Right lobe of liver (tissue), 6 donors: ENCODE data around the gene TRAPPC4. TPM values are rescaled to one million over a fixed set of nuclear protein-coding genes. Genes with fewer than 3 reads are reported as not detected.
A peak's percentile ranks its signal among the peaks of the same experiment; 100 is the strongest.
"Not testable (repeated sequence)": the region's sequence is repeated elsewhere in the genome, so short reads cannot be mapped to it uniquely, and the experiment has no call there.

Source experiments
- ATAC-seq, 4 donors: fragments of 200-7000 bp; cut with Tn5 transposase; one replicate each; pipeline ENCODE4 v1.9.1; 2020; ENCODE audit warnings: mild to moderate bottlenecking in 4 of 4, moderate library complexity in 4 of 4
- DNase-seq, 3 donors: peaks; one replicate each; pipeline ENCODE4 v3.0.0-alpha.2; 2020
- H3K27ac ChIP-seq, 3 donors: fragments of 200-600 bp; one replicate each; pipeline ENCODE4 v1.8.0; 2022
- H3K27me3 ChIP-seq, 2 donors: fragments of 200-600 bp; one replicate each; pipeline ENCODE4 v1.8.0; 2022
- H3K36me3 ChIP-seq, 4 donors: fragments of 200-600 bp; sonication (generic) in 1 of 4; one replicate each; pipeline versions ENCODE4 v1.5.1 to v1.8.0; 2017 to 2022; ENCODE audit warnings: control low read depth in 1 of 4
- H3K4me1 ChIP-seq, 4 donors: fragments of 200-600 bp; sonication (generic) in 1 of 4; one replicate each; pipeline versions ENCODE4 v1.5.1 to v1.8.0; 2017 to 2022; ENCODE audit warnings: control low read depth in 1 of 4
- H3K4me3 ChIP-seq, 3 donors: fragments of 200-600 bp; one replicate each; pipeline ENCODE4 v1.8.0; 2022
- H3K9me3 ChIP-seq, 4 donors: fragments of 200-600 bp; sonication (generic) in 1 of 4; one replicate each; pipeline versions ENCODE4 v1.5.1 to v1.8.0; 2017 to 2022; ENCODE audit warnings: control low read depth in 1 of 4
- POLR2A ChIP-seq: fragments of 450-650 bp; IDR thresholded peaks from one replicate; pipeline ENCODE4 v1.6.1; 2017; ENCODE audit warnings: antibody characterized with exemption, mild to moderate bottlenecking
- WGBS: methylation state at CpG from one replicate; pipeline ENCODE4 v1.1.6; 2018; ENCODE audit warnings: low coverage, low lambda C conversion rate; ENCODE audit not compliant: insufficient coverage; ENCODE audit errors: missing lambda C conversion rate; 5-methylcytosine and 5-hydroxymethylcytosine counted together
- intact Hi-C, 2 donors: fragments of 100-400 bp; cut with DNase I; formaldehyde crosslinking; loops; one replicate each; pipeline versions ENCODE4 v1.11.2 to v1.14.1; 2022
- total RNA-seq, 6 experiments: library from RNA; depleted of rRNA in 2 of 6; stranded (reverse); fragments of >200 nt in 2 of 6; fragmentation: NEBNext Ultra II Directional in 3 of 6; extraction: Animal tissue kit (Norgen Biotek cat#: 25700) in 3 of 6; gene quantifications; one replicate each; pipeline versions ENCODE4 v1.1.0 to v1.2.4, GENCODE V29; 2016 to 2023
- TF ChIP-seq, protein P1 (sequence below), 4 donors: fragments of 200-600 bp in 3 of 4; fragments of 450-650 bp in 1 of 4; IDR thresholded peaks; one replicate each; pipeline versions ENCODE4 v1.5.1 to v1.8.0; 2016 to 2022; ENCODE audit warnings: antibody characterized with exemption in 4 of 4, mild to moderate bottlenecking in 2 of 4
- donor health status: DM: no; HTN: yes; CAD: no.
- donor health status: DM: no; HTN: no; CAD: no.
- donor health status: DM: no; HTN: no; CAD: no.
- donor health status: DM: no; HTN: yes; CAD: no.
- donor health status: DM: no; HTN: yes; CAD: no.

The TRAPPC4 gene
- total RNA-seq, 6 experiments from 2014 or later: 17.2 to 46.3 (median 33.4) TPM

DNA sequence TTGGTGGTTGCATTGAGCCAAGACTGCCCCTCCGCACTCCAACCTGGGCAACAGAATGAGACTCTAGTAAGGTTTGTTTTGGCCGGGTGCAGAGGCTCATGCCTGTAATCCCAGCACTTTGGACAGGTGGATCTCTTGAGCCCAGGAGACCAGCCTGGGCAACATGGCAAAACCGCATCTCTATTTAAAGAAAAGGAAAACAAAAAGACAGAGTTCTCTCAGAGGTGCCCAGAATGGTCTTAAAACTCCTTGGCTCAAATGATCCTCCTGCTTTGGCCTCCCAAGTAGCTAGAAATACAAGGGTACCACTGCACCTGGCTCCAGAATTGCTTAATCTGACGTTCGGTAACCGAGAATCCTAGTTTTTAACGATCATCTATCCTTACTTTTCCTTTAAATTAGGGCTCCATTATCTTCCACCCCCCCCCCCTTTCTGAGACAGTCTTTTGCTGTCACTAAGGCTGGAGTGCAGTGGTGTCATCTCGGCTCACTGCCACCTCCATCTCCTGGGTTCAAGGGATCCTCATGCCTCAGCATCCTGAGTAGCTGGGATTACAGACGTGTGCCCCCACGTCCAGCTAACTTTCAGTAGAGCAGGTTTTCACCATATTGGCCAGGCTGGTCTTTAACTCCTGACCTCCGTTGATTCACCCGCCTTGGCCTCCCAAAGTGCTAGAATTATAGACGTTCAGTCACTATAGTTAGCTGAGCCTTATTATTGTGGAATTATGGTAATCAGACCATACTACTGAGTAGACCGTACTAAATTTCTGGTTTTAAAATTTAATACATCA, 2.2 kb upstream of the TRAPPC4 start:
- intact Hi-C loops: no loop called here
- ATAC-seq (no peak), DNase-seq (no peak)
- TF ChIP-seq POLR2A: no peak
- TF ChIP-seq, protein P1, sequence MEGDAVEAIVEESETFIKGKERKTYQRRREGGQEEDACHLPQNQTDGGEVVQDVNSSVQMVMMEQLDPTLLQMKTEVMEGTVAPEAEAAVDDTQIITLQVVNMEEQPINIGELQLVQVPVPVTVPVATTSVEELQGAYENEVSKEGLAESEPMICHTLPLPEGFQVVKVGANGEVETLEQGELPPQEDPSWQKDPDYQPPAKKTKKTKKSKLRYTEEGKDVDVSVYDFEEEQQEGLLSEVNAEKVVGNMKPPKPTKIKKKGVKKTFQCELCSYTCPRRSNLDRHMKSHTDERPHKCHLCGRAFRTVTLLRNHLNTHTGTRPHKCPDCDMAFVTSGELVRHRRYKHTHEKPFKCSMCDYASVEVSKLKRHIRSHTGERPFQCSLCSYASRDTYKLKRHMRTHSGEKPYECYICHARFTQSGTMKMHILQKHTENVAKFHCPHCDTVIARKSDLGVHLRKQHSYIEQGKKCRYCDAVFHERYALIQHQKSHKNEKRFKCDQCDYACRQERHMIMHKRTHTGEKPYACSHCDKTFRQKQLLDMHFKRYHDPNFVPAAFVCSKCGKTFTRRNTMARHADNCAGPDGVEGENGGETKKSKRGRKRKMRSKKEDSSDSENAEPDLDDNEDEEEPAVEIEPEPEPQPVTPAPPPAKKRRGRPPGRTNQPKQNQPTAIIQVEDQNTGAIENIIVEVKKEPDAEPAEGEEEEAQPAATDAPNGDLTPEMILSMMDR (IDR thresholded peaks at IDR 0.05): no peak
- peaks cover 0 to 32% (median 14%) of the 10 kb centered on the region in 4 donors for H3K4me1 ChIP-seq
- H3K27ac ChIP-seq: no peak overlapping the region
- peaks cover 0 to 46% (median 15%) of the 10 kb centered on the region in 4 donors for H3K36me3 ChIP-seq
- H3K9me3 ChIP-seq: no peaks in the 10 kb centered on the region
- peak overlapping the region in 1 of 3 donors; percentile 90 for H3K4me3 ChIP-seq
- H3K27me3 ChIP-seq: no peaks in the 10 kb centered on the region
- WGBS: 57% methylated on average over 12 of the region's 14 CpGs

DNA sequence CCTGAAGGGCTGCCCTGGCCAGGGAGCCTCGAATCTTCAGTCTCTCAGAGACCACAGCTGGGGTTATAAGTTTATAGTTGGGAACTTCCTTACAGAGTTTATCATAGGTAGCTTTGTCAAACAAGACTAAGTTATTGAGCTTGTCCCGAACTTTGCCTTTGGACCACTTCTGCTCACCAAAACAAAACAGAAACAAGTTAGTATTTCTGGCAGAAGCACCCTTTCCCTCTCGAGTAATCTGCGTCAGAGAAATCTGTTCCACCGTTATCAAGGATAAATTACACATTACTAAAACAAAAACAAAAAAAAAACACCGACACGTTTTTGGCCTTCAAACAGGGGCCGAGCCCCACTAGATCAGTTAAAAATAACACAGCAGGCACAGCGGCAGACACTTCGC, 1.2 kb upstream of the TRAPPC4 start:
- H3K9me3 ChIP-seq, DNase-seq, intact Hi-C loops, ATAC-seq, H3K27me3 ChIP-seq: not testable (repeated sequence)
- H3K4me1 ChIP-seq: peaks cover 0 to 41% (median 17%) of the 10 kb centered on the region in 4 donors
- peak overlapping the region in 2 of 3 donors; percentile 85 for H3K27ac ChIP-seq
- peaks cover 0 to 43% (median 15%) of the 10 kb centered on the region in 4 donors for H3K36me3 ChIP-seq
- WGBS: 2% methylated on average over 10 of the region's 10 CpGs
- peak overlapping the region; percentile 77 to 90 (median 81) for H3K4me3 ChIP-seq

DNA sequence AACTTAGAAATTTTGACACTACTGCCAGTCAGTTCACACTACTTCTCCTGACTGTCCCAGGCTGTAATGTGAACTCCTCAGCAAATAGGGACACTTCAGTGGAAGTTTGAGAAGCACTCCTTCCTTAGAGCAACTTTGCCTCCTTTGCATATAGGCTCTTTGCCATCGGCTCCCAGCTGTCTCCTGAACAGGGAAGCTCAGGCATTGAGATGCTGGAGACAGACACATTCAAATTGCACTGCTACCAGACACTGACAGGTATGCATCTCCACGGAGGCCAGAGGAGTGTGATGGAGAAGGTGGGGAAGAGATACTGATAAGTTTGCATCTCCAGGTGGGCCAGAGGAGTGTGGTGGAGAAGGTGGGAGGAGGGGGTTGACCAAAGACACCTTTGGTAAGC, 1.4 kb downstream of the TRAPPC4 start:
- TF ChIP-seq POLR2A: no peak
- TF ChIP-seq, protein P1 (IDR thresholded peaks at IDR 0.05): no peak
- Histone ChIP-seq H3K27me3 (no peaks in the 10 kb centered on the region), H3K27ac (peak overlapping the region in 1 of 3 donors; percentile 85), H3K4me3 (peak overlapping the region; percentile 77 to 90 (median 81)), H3K36me3 (peaks cover 0 to 45% (median 14%) of the 10 kb centered on the region in 4 donors), H3K4me1 (peaks cover 0 to 68% (median 31%) of the 10 kb centered on the region in 4 donors), H3K9me3 (no peaks in the 10 kb centered on the region)
- no peak for ATAC-seq
- WGBS: 20% methylated on average over 2 of the region's 2 CpGs
- intact Hi-C loops: no loop called here
- no peak for DNase-seq

DNA sequence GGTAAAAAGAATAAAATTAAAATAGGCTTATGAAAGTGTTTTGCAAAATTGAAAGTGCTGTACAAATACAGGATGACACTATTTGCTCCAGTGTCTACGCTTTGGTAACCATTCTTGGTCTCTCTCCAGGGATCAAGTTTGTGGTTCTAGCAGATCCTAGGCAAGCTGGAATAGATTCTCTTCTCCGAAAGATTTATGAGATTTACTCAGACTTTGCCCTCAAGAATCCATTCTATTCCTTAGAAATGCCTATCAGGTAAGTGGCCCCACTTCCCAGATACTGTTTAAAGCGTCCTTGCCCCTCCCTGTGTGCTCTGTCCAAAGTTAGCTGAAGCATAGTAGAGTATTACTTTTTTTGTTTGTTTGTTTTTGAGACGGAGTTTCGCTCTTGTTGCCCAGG, 3.1 kb downstream of the TRAPPC4 start:
- 23% methylated on average over 4 of the region's 5 CpGs for WGBS
- H3K36me3 ChIP-seq: peaks cover 0 to 38% (median 10%) of the 10 kb centered on the region in 4 donors
- H3K27ac ChIP-seq: peak overlapping the region; percentile 16 to 61 (median 45)
- DNase-seq (no peak), ATAC-seq (no peak)
- H3K27me3 ChIP-seq: no peaks in the 10 kb centered on the region
- no peak for TF ChIP-seq POLR2A
- TF ChIP-seq, protein P1 (IDR thresholded peaks at IDR 0.05): no peak
- H3K4me1 ChIP-seq: peaks cover 0 to 78% (median 35%) of the 10 kb centered on the region in 4 donors
- intact Hi-C loops: no loop called here
- no peak overlapping the region for H3K4me3 ChIP-seq
- no peaks in the 10 kb centered on the region for H3K9me3 ChIP-seq

DNA sequence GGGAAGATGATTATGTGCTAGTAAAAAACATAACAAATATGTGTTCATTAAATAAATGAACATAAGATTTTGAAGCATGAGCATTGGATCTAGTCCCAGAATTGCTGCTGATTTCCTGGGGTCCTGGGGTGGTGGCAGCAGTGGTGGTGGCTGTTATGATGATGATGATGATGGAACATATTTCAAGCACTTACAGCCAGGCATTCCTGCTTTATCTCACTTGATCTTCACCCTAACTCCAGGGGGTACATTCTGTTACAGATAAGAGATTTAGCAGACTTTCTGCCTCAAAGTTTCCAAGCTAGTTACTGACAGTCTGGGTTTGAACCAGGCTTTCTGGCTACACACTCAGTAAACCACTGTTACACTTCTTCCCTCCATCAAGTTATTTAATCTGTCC, 5.2 kb downstream of the TRAPPC4 start:
- no peak for ATAC-seq
- H3K27ac ChIP-seq: peak overlapping the region in 1 of 3 donors; percentile 62
- no peak overlapping the region for H3K4me3 ChIP-seq
- DNase-seq: no peak
- H3K9me3 ChIP-seq: no peaks in the 10 kb centered on the region
- peaks cover 0 to 32% (median 15%) of the 10 kb centered on the region in 4 donors for H3K36me3 ChIP-seq
- intact Hi-C loops: no loop called here
- TF ChIP-seq, protein P1 (IDR thresholded peaks at IDR 0.05): no peak
- TF ChIP-seq POLR2A: no peak
- no peaks in the 10 kb centered on the region for H3K27me3 ChIP-seq
- H3K4me1 ChIP-seq: peaks cover 0 to 76% (median 31%) of the 10 kb centered on the region in 4 donors
